ENCODE results near the gene BLVRA. TPM values are rescaled to one million over a fixed set of nuclear protein-coding genes. Genes with fewer than 3 reads are reported as not detected.
"Not testable (repeated sequence)": the region's sequence is repeated elsewhere in the genome, so short reads cannot be mapped to it uniquely, and the experiment has no call there.

Gene BLVRA
- total RNA-seq, 2 donors from 2014 or later, result 30.2 to 39.7 TPM

DNA sequence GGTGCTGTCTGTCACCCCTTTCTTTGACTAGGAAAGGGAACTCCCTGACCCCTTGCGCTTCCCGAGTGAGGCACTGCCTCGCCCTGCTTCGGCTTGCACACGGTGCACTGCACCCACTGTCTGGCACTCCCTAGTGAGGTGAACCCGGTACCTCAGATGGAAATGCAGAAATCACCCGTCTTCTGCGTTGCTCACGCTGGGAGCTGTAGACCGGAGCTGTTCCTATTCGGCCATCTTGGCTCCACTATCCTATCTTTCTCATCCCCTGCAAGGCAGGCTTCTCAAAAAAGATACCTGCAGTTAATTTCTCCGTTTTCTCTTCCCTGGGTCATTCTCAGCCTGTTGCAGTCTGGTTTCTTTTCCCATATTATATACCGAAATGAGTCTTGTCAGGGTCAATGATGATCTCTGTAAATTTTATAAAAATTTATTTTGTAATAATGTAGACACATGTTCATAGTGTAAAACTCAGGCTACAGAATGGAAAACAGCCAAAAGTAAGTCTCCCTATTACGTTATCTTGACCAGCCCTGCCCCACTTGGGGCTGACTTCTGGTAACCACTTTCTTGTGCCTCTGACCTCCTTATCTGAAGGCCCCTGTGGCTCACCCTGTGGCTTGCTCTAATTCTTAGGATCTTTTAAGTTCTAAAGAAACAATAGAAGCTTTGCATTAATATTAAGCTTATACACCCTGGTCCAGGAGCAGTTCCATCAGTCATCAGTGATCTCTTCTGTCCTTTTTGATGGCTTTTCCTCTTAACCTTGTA is 20.7 kb downstream of the BLVRA start:
- no peaks in the 10 kb centered on the region for H3K4me1 ChIP-seq (replicated peaks)

GRCh38 chr7:43781726-43782607 is 23.5 kb downstream of the BLVRA start:
- WGBS, result 81% methylated on average over 10 of the region's 10 CpGs
- intact Hi-C loops (cut with DNase I), result no loop called here
- H3K27ac ChIP-seq, result no peak overlapping the region

More for the DNA sequence above, 20.7 kb downstream of the BLVRA start:
- 94% methylated on average over 14 of the region's 14 CpGs for WGBS
- no peaks in the 10 kb centered on the region for H3K36me3 ChIP-seq
- no peaks in the 10 kb centered on the region for H3K27me3 ChIP-seq (replicated peaks; ENCODE audit: insufficient read depth)
- DNase-seq (ENCODE audit: low spot score), result no peak
- TF ChIP-seq, protein P1, sequence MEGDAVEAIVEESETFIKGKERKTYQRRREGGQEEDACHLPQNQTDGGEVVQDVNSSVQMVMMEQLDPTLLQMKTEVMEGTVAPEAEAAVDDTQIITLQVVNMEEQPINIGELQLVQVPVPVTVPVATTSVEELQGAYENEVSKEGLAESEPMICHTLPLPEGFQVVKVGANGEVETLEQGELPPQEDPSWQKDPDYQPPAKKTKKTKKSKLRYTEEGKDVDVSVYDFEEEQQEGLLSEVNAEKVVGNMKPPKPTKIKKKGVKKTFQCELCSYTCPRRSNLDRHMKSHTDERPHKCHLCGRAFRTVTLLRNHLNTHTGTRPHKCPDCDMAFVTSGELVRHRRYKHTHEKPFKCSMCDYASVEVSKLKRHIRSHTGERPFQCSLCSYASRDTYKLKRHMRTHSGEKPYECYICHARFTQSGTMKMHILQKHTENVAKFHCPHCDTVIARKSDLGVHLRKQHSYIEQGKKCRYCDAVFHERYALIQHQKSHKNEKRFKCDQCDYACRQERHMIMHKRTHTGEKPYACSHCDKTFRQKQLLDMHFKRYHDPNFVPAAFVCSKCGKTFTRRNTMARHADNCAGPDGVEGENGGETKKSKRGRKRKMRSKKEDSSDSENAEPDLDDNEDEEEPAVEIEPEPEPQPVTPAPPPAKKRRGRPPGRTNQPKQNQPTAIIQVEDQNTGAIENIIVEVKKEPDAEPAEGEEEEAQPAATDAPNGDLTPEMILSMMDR (IDR thresholded peaks at IDR 0.05), result no peak
- TF ChIP-seq POLR2A (IDR thresholded peaks at IDR 0.05) (no peak), POLR2AphosphoS5 (IDR thresholded peaks at IDR 0.05) (no peak)
- H3K4me3 ChIP-seq, result no peak overlapping the region
- H3K9me3 ChIP-seq, result no peaks in the 10 kb centered on the region
- intact Hi-C loops (cut with DNase I), result no loop called here
- no peak overlapping the region for H3K27ac ChIP-seq

GRCh38 chr7:43782768-43783555 is 24.5 kb downstream of the BLVRA start:
- WGBS, result 84% methylated on average over 8 of the region's 8 CpGs
- Histone ChIP-seq H3K27me3 (replicated peaks; ENCODE audit: insufficient read depth) (no peaks in the 10 kb centered on the region), H3K27ac (no peak overlapping the region), H3K9me3 (no peaks in the 10 kb centered on the region), H3K36me3 (no peaks in the 10 kb centered on the region), H3K4me1 (replicated peaks) (no peaks in the 10 kb centered on the region), H3K4me3 (no peak overlapping the region)
- TF ChIP-seq, protein P1 (IDR thresholded peaks at IDR 0.05), result no peak
- no peak for TF ChIP-seq POLR2AphosphoS5 (IDR thresholded peaks at IDR 0.05)
- TF ChIP-seq POLR2A (IDR thresholded peaks at IDR 0.05), result no peak
- intact Hi-C loops (cut with DNase I), result no loop called here
- DNase-seq (ENCODE audit: low spot score), result no peak

More at GRCh38 chr7:43781726-43782607, 23.5 kb downstream of the BLVRA start:
- Histone ChIP-seq H3K9me3 (no peaks in the 10 kb centered on the region), H3K27me3 (replicated peaks; ENCODE audit: insufficient read depth) (no peaks in the 10 kb centered on the region), H3K36me3 (no peaks in the 10 kb centered on the region), H3K4me3 (no peak overlapping the region), H3K4me1 (replicated peaks) (no peaks in the 10 kb centered on the region)
- TF ChIP-seq, protein P1 (IDR thresholded peaks at IDR 0.05), result no peak
- no peak for TF ChIP-seq POLR2AphosphoS5 (IDR thresholded peaks at IDR 0.05)
- no peak for TF ChIP-seq POLR2A (IDR thresholded peaks at IDR 0.05)
- no peak for DNase-seq (ENCODE audit: low spot score)

GRCh38 chr7:43784030-43784584 is 25.6 kb downstream of the BLVRA start:
- TF ChIP-seq, protein P1 (IDR thresholded peaks at IDR 0.05), result no peak
- TF ChIP-seq POLR2A (IDR thresholded peaks at IDR 0.05) (no peak), POLR2AphosphoS5 (IDR thresholded peaks at IDR 0.05) (no peak)
- intact Hi-C loops (cut with DNase I), result no loop called here
- WGBS, result 93% methylated on average over 5 of the region's 5 CpGs

GRCh38 chr7:43784585-43785087 is 26.2 kb downstream of the BLVRA start:
- H3K36me3 ChIP-seq; H3K4me3 ChIP-seq; H3K27ac ChIP-seq; H3K4me1 ChIP-seq (replicated peaks); H3K9me3 ChIP-seq; DNase-seq (ENCODE audit: low spot score); intact Hi-C loops (cut with DNase I); H3K27me3 ChIP-seq (replicated peaks; ENCODE audit: insufficient read depth): not testable (repeated sequence)
- WGBS, result 90% methylated on average over 8 of the region's 8 CpGs

More at GRCh38 chr7:43784030-43784584, 25.6 kb downstream of the BLVRA start:
- Histone ChIP-seq H3K9me3 (no peaks in the 10 kb centered on the region), H3K27ac (no peak overlapping the region), H3K4me3 (no peak overlapping the region), H3K27me3 (replicated peaks; ENCODE audit: insufficient read depth) (no peaks in the 10 kb centered on the region), H3K36me3 (no peaks in the 10 kb centered on the region), H3K4me1 (replicated peaks) (no peaks in the 10 kb centered on the region)
- no peak for DNase-seq (ENCODE audit: low spot score)
